HG02938 (cell line): ENCODE data around the gene CYSRT1.

Source experiments
- ATAC-seq: cut with Tn5 transposase; IDR thresholded peaks from one replicate; pipeline ENCODE4 v1.9.1; 2021; ENCODE audit warnings: mild to moderate bottlenecking, moderate library complexity; ENCODE audit not compliant: unreplicated experiment

CYSRT1 gene

DNA sequence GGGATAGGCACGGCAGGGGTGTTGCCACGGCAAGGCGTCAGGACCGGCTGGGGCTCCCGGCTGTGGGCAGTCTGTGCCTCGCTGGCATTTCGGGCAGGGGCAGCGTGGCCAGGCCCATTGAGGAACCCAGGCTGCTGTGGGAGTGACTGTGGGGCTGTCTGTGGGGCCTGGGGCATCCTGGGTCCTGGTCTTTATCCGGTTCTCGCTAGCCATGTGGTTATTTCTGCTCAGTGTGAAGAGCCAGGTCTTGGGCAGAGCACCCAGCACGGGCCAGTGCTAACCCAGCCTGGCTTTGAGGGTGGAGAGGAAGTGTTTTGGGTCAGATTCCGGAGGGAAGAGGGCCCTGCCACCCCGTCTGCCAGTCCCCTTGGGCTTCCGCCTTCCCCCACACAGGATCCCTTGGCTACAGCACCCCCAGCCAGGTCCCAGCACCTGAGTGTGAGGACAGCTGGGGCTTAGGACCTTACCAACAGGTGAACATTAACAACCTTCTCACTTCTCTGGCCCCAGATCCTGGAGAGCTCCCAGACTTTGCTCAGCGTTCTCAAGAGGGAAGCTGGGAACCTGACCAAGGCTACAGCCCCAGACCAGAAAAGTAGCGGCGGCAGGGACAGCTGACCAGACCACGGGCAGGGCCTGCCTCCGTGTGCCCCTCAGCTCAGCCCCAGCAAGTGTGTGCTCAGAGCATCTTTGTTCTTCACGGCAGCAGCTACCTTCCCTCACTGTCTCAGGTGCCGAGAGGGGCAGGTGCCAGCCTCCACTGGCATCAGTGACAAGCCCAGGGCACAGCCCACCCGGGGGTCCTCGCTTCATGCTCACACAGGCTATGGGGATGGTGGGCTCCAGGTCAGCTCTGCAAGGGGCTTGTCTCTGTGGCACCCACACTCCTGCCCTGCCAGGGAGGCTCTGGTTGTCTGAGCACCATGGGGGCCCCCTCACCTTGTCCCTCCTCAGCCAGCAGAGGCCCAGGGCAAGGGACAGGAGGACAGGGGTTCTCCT is 35.4 kb upstream of the CYSRT1 start:
- ATAC-seq = no peak

DNA sequence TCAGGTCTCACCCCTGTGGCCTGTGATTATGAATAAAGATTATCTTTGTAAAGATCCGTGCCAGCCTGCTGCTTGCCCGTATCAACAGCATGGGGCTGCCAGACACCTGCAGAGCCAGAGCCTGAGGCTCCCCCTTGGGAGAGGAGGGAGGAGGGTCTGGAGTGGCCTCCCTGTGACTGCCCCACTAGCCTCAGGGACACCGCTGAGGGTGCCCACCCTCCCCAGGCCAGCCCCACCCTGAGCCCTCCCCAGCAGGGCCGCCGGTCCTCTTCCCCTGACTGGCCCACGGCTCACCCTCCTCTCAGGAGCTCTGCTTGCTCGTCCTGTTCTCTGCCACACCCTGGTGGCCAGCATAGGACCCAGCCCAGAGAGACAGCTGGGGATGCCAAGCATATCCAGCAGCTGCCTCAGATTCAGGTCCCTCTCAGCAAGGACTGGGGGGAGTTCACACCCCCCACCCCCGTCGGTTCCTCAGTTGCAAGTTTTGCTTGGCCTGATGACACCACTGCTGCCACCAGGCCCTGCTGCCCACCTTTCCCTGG is 34.6 kb upstream of the CYSRT1 start:
- no peak for ATAC-seq

DNA sequence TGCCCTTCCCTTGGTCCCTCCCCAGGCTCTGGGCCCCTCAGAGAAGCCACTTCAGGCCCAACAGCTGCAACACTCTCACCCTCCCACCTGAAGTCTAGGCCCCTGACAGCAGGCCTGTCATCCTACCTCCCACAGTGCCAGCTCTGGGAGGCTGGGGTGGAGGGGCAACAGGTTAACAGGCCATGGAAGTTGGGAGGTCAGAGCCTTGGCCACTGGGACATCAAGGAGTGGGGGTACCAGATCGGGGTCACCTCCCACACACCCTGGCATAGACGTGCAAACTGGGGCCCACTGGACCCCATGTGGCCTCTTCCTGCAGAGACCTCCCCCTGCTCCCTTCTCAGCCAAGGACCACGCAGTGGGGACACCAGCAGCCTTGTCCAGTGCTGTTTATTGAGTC is 33.7 kb upstream of the CYSRT1 start:
- no peak for ATAC-seq

DNA sequence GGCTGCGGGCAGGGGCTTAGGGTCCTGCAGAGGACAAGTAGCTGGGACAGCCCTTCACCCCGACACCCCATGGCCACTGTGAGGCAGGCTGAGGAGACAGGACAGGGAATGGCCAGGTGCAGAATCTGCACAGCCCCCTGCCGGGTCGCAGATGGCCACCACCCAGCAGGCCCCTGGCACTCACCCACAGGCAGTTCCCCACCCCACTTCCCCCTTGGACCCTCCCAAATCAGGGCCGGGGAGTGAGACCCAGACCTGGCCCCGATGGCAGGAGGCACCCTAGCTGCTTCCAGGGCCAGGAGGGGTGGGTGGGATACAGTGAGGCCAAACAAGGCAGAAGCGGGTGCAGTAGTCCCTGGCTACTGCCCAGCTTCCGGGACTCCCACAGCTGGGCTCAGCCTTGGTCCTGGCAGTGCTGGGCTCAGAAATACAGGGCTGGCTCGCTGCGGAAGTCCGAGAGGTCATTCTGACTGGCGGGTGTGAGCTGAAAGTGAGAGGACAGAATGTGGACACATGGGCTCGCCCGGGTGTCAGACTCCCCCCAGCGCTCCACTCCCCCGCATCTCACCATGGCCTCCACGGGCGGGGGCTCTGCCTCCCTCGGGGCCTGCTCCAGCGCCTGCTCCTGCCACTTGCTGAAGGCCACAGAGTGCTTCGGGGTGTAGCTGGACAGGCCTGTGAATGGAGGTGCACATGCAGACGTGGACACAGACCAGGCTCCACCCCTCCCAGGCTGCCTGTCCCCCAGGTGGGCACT is 33.1 kb upstream of the CYSRT1 start:
- ATAC-seq = no peak

DNA sequence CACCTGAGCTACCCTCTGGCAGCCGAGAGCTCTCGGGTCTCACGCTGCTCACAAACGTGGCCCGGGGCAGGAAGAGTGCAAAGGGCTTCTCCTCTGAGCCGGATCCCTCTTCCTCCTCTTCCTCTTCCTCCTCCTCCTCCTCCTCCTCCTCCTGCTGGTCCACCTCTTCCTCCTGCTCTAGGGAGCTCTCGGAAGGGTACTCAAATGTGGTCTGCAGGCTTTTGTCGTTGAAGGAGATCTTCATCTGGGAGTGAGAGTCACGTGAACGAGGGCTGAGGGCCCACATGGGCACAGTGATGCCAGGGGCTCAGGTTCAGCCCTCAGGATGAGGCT is 32.6 kb upstream of the CYSRT1 start:
- ATAC-seq = no peak

DNA sequence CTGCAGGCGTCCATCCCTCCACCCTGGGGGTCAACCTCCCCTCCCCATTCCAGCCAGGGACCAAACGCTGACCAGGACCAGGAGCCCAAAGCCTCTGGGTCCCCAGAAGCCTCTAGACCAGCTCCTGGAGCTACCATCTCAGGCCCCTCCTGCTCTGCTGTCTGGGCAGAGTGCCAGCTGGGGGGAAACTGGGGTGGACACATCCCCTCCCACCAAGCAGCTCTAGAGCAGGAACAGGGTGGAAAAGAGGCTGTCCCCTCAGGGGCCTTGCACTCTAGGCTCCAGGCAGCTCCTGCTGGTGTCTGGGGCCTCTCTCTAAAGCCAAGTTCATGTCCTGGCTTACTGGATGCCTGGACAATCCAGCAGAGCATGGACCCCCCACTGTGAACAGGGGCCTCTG is 32.1 kb upstream of the CYSRT1 start:
- no peak for ATAC-seq

DNA sequence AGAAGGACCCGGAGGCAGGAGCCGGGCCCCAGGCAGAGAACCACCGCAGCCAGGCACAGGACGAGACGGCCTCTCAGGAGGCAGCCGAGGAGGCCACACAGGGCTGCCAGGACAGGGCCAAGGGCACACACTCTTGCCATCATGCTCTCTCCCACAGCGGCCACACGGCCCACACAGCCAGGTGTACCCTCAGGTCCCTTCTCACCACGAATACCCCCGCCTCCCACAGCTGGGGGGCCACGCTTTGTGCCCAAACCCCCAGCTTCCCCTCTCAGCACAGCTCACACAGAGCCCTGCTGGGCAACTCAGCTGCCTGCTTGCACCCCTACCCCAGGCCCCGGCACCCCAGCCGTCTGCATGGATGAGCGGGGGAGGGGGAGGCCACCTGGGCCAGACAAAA is 31.2 kb upstream of the CYSRT1 start:
- ATAC-seq = no peak

DNA sequence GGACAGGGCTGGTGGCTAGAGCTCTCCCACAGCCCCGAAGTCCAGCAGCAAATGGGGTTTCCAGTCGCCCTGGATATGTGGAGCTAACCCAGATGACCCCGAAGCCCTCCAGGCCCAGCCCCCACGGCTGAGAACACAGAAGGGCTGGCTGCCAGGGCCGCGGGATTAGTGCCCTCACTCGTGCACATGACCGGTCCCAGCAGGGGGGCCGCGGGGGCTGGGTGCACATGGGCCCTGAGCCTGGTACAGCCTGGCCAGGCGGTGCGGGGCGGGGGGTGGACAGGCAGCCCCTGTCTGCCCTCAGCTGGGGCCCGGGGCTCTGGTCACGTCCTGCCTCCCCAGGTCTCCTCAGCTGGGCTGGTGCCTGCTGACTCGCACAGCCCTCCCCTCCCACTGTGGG is 30.6 kb upstream of the CYSRT1 start:
- ATAC-seq = no peak

DNA sequence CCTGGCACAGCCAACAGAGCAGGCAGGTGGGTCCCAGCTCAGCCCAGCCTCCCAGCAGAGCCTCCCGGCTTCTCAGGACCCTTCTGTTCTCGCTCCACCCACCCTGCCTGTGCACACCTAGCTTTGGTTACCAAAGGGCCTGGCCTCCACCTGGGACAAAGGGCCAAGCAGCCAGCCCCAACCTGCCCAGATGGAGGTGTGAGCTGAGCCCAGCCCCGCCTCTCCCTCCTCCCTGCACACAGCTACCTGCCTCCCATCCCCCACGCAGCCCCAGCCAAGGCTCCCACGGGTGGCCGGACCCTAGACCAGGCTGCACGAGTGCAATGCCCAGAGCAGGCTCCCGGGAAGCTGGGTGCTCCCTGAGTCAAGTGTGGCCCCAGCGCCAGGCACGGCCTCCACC is 30.1 kb upstream of the CYSRT1 start:
- ATAC-seq = no peak

DNA sequence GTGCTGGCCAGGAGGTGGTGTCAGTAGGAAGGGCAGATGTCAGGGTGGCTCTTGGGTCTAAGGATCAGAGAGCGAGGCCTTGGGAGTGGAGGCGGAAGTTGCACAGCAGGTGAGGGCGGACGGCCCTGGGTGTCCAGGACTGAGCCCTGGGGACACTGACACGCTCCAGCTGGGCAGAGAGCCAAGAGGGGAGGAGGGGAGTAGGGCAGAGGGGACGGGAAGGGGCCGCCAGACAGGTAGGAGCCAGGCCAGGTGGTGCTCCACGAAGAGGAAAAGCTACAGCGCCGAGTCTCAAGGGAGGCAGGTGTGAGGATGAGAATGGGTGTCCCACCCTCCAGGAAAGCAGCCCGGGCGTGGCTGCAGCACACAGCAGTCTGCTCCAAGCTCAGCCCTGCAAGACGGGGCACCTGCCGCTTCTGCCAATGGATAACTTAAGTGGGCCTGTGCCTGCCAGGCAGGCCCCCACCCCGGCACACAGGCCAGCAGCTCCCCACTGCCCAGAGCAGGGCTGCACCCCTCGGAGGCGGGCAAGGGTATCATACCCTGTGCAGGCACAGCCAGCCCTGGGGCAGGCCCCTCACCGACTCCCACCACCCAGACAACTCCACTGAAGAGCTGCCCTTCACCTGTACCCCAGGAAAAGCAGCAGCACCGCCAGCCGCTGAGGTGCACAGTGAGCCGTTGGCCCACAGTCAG is 29.3 kb upstream of the CYSRT1 start:
- no peak for ATAC-seq

DNA sequence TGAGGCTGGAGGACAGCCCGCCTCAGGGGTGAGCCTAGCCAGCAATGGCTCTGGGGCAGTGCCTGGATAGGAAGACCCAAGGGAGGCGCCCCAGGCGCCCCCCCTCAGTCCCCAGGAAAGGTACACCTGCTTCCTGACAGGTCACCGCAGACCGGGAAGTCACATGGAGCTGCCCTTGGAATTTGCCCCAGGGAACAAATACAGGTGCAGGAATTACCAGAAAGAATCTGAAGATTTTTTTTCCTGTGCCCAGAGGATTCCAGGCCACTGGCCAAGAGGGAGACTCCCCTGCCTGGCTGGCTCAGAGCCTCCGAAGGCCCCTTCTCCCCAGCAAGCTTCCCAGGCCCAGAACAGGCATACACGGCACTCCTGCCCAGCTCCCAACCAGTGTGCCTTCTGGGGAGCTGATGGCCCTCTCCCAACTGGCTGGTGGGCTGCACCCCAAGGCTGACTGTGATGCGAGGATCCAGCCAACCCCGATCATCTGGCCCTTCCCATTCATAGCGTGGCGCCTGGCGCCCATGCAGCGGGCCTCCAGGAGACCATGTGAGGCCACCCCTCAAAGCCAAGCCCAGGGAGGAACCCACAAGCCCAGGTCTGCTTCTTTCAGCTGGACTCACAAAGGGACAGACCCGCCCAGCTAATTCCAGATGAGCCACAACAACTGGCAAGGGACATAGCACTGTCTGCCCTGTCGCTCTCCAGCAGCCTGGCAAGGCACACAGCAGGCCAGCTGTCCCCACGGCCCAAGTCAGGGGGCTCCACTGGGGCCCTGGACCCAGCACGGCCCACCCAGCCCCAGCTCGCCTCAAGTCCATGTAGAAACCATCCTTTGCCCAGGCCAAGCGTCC is 26.7 kb upstream of the CYSRT1 start:
- ATAC-seq = no peak

DNA sequence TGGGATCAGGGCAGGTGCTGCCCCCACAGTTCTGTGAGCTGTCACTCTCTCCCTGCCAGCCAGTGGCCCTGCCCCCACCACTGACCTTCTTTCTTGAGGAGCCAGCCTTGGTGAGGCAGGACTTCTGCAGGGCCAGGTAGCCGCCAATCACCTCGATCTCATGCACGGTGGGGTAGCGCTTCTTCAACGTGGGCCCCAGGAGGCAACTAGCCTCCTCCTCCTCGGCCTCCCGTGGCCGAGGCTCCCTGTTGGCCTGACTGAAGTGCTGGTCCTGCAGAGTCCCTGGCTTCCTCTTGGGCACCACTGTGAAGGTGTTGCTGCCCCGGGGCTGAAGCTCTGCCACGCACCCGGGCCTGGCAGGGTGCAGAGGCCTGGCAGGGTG is 26.1 kb upstream of the CYSRT1 start:
- ATAC-seq = no peak

DNA sequence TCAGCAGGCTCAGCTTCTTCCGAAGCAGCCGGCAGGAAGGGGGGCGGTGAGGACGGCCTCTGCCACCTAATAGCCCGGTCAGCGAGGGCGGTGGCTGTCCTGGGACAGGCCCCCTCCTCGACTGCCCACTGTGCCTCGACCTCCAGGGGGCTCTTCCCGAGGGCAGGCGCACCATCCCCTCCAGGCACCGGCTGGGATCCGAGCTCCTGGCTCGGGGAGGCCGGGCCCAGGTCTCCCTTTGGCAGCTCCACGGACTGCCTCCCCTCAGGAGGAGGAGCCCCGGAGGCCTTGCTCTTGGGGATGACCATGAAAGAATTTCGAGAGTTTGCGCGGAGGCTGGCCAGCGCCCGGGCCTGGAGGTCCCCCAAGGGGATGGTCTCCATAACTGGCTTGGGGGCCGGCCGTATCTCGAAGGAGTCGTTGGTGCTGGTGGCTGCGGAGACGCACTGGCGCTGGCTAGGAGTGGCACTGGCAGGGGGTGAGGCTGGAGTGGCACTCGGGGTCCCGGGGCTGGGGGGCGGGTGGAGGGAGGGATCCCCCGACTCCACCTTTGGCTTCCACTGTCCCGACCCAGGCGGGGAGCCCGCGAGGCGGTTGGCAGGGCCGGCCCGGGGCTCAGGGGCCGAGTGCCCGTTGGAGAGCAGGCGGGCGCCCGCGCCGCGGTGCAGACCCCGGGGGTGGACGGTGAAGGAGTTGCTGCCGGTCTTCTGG is 25.4 kb upstream of the CYSRT1 start:
- no peak for ATAC-seq

DNA sequence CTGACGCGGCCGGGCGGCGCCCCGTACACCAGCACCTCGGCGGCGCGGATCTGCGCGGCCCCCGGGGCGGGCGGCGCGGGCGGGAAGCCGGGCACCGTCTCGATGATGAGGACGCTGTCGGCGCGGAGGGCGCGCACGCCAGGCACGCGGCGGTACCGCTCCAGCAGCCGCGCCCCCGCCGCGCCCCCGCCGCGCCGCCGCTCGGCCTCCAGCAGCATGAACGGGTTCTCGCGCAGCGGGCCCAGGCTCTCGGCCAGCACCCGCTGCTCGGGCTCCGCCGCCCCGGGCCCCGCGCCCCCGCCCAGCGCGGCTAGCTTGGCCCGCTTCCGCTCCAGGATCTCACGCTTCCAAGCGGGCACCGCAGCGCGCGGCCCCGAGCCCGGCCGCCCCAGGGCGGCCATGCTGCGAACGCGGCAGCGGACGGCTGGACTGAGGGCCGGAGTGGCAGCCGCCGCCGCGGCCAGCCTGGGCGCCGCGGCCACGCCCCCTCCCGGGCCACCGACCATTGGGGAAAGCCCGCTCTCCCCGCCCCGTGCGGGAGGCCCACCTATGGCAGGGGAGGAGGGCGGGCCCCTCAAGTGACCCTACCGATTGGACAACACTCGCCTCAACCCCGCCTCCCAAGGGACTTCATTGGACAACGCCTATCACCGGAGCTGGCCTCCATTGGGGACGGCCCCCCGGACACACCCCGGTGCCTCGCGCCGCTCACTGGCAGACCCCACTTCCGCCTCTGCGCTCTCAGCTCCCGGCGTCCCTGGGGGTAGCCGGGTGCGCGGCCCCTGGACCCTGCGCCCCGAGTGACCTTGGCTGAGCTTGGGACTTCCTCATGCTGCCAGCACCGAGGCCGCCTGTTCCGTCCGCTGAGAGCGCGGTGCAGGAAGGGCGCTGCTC is 24.4 kb upstream of the CYSRT1 start, which contains the start of gene TPRN:
TPRN (minus strand) TSS at position 431 of the 894 bp plus-strand sequence; CDS start at position 401, 30 bp downstream.
- peak; percentile 90 for ATAC-seq

DNA sequence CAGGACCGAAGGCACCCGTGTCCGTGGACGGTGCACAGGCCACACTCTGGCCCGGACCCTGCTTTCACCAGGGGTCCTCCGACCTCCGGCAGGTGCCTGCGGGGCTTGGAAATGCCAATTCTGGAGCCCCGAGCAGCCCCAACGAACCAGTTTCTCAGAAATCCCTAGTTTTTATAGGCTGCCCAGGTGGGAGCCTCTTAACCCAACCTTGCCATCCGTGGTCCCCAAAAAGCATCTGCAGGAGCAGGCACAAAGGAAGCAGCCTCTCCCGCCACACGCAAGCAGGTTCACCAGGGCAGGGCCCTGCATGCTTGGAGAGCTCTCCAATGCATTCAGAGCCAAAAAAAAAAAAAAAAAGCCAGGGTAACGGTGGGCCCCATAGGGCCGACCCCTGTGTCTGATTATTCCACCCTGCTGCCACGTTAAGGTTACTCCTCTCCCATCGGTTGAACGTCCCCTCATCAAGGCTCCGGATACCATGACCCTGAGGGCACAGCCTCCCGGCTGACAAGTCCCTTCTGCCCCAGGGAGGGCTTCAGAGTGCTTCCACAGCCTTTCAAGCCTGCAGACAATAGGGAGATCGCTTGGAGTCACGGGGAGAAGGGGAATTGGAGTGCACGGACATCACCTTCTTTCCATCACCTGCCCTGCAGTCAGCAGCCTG is 23.6 kb upstream of the CYSRT1 start:
- ATAC-seq = no peak

DNA sequence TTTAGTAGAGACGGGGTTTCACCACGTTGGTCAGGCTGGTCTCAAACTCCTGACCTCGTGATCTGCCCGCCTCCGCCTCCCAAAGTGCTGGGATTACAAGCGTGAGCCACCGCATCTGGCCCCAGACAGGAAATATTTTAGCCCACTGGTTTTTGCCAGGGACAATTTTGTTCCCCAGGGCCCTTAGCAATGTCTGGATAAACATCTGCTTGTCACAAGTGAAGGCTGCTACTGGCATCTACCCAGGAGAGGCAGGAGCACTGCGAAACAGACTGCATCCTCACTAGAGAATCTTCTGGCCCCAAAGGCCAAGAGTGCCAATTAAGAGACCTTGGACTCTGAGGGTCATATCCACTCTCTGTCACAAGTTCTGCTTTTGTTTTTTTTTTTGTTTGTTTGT is 22.0 kb upstream of the CYSRT1 start:
- ATAC-seq = no peak

DNA sequence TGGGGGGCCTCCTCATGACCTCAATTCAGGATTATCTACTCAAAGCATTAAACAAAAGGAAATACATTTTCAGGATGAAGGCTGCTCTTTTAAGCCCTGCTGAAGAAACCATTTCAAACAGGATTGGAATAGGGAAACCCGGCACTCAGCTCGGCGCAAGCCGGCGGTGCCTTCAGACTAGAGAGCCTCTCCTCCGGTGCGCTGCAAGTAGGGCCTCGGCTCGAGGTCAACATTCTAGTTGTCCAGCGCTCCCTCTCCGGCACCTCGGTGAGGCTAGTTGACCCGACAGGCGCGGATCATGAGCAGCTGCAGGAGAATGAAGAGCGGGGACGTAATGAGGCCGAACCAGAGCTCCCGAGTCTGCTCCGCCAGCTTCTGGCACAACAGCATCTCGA is 20.2 kb upstream of the CYSRT1 start:
- no peak for ATAC-seq
